Embryonic facial prominence (tissue), 1 donor: ENCODE results near the gene MRGPRF.

Experiments
- DNase-seq: peaks from one replicate; pipeline ENCODE4 v3.0.0-alpha.2; 2016; ENCODE audit errors: extremely low spot score

Gene MRGPRF

DNA sequence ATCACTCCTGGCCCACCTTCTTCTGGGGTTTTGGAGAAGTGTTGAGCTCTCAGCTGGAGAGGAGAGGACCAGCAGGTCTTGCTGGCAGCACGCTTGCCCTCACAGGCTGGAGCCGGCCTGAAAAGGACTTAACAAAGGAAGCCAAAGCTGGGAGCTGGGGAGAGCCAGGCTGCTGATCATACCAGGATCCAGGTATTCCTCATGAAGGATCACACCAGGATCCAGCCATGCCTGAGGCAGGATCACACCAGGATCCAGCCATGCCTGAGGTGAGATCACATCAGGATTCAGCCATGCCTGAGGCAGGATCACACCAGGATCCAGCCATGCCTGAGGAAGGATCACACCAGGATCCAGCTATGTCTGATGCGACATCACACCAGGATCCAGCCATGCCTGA, 49.3 kb downstream of the MRGPRF start:
- DNase-seq, result no peak

DNA sequence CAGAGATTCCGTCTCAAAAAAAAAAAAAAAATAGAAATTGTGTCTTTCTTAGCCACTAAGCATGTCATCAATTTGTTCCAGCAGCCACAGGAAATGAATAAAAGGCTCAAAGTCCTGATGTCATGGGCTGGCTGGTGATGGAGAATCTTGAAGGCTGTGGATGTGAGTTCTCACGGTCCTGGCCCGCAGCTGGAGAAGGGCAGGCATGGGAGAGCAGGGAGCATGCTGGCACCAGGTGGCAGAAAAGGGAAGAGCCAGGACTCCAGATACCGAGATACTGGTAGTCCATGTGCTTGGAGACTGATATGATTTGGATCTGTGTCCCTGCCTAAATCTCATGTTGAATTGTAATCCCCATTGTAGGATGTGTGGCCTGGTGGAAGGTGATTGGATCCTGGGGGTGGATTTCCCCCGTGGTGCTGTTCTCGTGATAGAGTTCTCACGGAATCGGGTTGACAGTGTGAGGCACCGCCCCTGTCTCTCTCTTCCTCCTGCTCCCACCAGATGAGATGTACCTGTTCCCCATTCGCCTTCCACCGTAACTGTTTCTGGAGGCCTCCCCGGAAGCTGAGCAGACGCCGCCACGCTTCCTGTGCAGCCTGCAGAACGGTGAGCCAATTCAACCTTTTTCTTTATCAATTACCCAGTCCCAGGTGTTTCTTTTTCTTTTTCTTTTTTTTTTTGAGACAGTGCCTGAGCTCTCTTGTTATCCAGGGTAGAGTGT, 50.4 kb downstream of the MRGPRF start:
- no peak for DNase-seq

DNA sequence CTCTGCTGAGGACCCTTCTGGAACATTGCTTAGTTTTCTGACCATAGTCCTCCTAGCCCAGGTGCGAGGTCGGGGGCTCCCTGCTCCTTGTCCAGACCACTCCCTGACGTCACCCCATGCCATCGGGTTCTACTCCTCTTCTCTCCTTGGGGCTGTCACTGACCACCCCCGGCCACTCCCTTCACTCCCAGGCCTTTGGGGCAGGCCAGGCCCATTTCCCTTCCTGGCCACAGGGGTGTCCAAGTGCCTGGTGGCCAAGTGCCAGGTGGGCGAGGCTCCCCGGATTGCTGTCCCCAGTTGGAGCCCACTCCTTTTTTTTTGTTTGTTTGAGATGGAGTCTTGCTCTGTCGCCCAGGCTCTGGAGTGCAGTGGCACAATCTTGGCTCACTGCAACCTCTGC, 51.8 kb downstream of the MRGPRF start:
- DNase-seq, result no peak

DNA sequence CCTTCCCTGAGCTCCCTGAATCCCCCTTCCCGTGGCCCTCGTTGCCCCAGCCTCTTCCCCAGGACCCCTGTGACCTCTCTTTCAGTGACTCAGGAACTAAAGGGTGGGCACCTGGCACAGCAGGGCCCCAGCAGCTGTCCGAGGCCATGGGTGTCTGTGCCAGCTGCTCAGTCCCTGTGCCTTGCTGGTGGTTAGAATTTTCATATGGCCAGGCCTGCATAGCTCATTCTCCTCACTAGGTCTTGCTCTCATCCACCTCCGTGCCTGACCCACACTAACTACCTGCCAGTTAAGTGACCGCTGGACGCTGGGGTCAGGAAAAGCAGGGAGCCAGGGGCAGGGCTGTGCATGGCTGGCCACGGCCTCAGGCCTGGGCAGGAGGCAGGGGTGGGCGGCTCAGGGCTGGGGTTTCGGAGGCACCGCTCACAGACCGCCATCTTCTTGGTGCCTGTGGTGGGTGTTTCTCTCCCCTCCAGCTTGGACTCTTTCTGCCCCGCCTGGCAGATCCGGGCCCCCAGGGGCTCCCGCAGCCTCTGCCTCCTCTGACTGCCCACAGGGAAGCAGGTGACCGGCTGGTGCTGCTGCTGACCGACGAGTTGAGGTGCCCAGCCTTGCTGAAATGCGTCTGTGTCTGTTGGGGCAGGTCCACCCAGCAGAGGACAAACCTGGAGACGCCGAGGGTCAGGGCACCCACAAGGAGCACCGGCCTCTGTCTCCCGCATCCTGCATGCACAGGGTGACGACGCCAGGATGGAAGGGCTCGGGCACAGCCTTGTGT, 52.6 kb downstream of the MRGPRF start:
- no peak for DNase-seq

DNA sequence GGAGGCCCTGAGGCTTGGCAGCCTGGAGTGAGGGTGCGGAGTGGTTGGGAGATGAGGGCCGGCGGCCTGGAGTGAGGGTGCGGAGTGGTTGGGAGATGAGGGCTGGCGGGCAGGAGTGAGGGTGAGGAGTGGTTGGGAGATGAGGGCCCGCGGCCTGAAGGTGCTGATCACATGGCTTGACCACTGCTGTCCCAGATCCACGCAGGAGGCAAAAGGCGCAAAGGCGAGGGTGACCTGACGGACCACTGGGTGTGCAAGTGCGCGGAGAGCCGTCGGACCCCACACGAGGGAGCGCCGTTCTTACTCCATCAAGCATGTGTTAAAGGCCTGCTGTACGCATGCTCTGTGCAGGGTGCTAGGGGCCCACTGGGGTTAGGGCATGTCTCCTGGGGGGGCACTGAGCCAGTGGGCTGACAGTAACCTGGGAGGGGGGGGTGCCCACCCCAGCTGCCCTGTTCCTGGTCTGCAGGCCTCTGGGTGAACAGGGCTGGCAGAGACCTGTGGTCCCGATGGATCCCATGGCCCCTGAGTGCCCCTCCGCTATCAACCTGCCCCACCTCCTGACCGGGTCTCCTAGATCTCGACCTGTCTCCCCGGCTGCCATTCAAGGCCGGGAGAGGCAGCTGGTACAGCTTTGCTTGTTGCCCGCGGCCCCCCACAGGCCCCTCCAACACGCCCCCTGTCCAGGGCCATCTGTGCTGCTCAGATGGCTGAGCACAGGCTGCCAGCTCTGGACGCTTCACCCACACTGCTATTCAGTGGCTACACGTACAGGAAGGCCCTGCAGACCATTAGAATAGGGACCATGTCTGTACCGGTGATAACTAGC, 53.4 kb downstream of the MRGPRF start:
- no peak for DNase-seq

DNA sequence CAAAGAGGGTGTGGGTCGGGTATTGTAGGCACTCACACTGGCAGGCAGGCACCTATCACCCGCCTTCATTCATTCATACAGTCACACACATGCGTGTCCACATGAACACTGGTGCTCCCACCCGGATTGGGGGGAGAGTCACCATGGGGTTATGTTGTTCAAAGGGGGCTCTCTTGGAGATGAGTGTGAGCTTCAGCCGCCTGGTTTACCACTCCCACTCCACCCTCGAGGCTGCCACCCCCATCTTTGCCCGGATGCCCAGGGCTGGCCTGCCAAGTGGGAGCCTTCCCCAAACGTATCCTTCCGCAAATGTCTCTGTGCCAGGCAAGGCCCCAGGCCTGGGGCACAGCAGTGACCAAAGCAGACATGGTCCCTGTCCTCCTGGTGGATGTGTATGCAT, 54.8 kb downstream of the MRGPRF start:
- DNase-seq, result no peak

DNA sequence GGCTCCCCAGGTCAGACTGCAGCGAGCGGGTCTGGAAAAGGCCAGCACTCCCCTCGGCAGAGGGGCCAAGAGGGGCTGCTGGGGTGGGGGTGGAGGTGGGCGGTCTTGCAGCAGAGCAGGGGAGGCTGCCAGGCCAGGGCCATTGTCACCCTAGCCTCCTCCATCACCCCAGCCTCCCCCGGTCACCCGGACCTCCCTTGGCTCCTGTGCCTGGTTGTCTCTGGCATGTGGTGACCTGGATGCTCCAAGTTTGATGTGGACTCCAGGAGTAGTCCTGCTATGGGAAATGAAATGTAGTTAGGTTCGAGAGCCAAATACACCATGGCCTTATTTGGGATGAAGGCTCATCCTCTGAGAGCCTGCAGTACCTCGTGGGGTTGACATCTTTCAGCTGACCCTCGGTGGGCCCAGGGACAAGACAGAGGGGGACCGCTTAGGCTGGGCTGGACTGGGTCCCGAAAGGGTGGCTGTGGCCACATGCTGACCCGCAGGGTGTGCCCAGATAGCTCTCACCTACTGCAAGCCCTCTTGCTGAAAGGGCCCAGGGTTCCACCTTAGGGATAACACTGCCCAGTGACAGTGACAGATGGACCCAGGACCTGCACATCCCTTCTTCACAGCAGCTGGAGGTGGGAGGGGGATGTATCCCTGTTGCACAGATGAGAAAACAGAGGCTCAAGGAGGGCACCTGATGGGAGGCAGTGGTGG, 56.3 kb downstream of the MRGPRF start:
- no peak for DNase-seq

DNA sequence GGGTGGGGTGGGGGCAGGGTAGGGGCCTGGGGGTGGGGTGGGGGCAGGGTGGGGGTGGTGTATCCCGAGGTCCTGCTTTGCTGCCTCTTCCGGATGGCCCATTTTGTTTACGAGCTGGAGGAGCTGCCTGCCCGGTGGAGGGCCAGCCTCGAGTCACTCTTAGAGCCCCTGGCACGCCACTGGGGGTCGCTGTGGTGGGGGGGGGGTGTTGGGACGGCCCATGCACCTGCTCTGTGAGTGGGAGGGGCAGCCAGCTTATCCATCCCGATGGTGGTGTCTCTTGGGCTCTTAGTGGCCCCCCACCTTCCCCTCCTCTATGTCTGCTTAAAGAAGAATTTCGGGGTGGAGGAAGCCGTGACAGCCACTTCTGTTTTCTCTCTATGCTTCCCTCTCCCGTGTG, 56.9 kb downstream of the MRGPRF start:
- DNase-seq, result no peak

DNA sequence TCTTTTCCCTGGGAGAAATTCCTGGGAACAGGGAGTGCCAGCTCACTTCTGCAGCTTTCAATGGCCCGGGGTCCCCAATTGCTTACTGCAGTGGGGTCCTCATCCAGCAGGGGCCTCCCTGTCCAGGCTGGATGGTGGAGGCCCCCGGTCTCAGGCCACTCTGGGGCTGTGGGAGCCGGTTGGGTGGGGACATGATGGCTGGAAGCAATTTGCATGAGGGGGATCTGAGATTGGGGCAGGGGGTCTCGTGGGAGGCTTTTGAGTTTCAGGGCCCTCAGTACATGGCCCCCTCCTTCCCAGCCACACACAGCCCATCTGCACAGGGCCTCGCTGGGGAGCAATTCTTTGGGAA, 57.5 kb downstream of the MRGPRF start:
- DNase-seq, result no peak

DNA sequence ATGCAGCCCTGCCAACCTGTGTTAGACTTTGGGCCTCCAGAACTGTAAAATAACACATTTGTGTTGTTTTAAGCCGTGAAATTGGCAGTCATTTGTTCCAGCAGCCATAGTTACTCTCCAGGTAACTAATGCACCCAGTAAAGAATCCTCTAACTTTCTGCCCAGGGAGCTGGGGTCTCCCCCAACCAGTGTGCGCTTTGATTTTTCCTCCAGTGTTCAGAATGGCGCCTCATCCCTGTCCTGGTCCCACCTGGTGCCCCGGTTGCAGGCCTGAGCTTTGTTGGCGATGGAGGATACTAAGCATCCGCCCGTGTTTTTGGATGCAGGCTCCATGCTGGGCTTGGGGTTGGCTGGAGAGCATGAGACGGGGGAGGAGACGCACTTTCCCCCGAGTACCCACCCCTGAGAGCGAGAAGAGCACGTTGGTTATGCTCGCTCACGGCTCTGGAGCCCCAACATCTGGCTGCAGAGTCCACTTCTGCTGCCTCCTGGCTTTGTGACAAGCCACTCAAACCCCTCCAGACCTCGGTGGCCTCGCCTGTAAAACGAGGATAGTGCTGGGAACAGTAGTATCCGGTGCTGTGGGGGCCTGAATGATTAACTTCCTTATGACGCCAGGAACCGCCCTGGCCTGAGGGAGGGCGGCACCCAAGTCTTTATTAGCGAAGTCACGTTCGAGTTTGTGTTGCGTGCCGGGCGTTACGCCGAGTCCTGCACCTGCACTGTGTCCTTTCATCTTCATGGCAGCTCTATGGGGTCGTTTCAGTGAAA, 58.0 kb downstream of the MRGPRF start:
- DNase-seq, result no peak
